ENCODE data around the gene PROB1. TPM values are rescaled to one million over a fixed set of nuclear protein-coding genes. Genes with fewer than 3 reads are reported as not detected.

PROB1 gene
- total and polyA plus RNA-seq, 9 of the 15 experiments (the other 6 are each of a cell fraction or from before 2014, with no cell fraction given), result 0.01 to 1.8 (median 0.47) TPM

Other genes starting within 250 kb of the PROB1 start
Only the 7 nearest of the 11 such genes appear.
- gene PAIP2, start 53.2 kb downstream of the PROB1 start, total RNA-seq (2014; rRNA removed), result 84.5 and 89.3 TPM in 2 replicates
- gene PAIP2, start 53.2 kb downstream of the PROB1 start, total RNA-seq (2014; rRNA removed; fragmentation: Illumina TruSeq; extraction: Trizol), result 96.6 and 114 TPM in 2 replicates
- 67.0 and 78.3 TPM in 2 replicates for gene PAIP2, start 53.2 kb downstream of the PROB1 start, total RNA-seq (2015; rRNA removed; fragmentation: Illumina TruSeq; extraction: Trizol)
- 100 and 108 TPM in 2 replicates for gene PAIP2, start 53.2 kb downstream of the PROB1 start, total RNA-seq (2021)
- gene PAIP2, start 53.2 kb downstream of the PROB1 start, polyA plus RNA-seq (2011; rRNA removed), result 148 and 173 TPM in 2 replicates
- 177 and 187 TPM in 2 replicates for gene PAIP2, start 53.2 kb downstream of the PROB1 start, polyA plus RNA-seq (2014; fragmentation: Illumina TruSeq; extraction: Trizol)
- 100 to 1,000 TPM; 152 to 180 TPM for gene PAIP2, start 53.2 kb downstream of the PROB1 start, polyA plus RNA-seq (2014; fragmentation: Nextera tagmentation; extraction: Ambion mirVana)
- gene PAIP2, start 53.2 kb downstream of the PROB1 start, polyA plus RNA-seq (2014; rRNA removed), result 114 and 128 TPM in 2 replicates
- gene SLC23A1, start 11.8 kb downstream of the PROB1 start, total RNA-seq (2014; rRNA removed), result not detected in 2 replicates
- gene SLC23A1, start 11.8 kb downstream of the PROB1 start, total RNA-seq (2014; rRNA removed; fragmentation: Illumina TruSeq; extraction: Trizol), result not detected in 2 replicates
- not detected in 2 replicates for gene SLC23A1, start 11.8 kb downstream of the PROB1 start, total RNA-seq (2015; rRNA removed; fragmentation: Illumina TruSeq; extraction: Trizol)
- gene SLC23A1, start 11.8 kb downstream of the PROB1 start, total RNA-seq (2021), result 0.40 TPM in 1 of 2 replicates, not detected in the other
- gene SLC23A1, start 11.8 kb downstream of the PROB1 start, polyA plus RNA-seq (2011; rRNA removed), result 0.08 TPM in 1 of 2 replicates, not detected in the other
- gene SLC23A1, start 11.8 kb downstream of the PROB1 start, polyA plus RNA-seq (2014; fragmentation: Illumina TruSeq; extraction: Trizol), result 0.04 TPM in 1 of 2 replicates, not detected in the other
- gene SLC23A1, start 11.8 kb downstream of the PROB1 start, polyA plus RNA-seq (2014; fragmentation: Nextera tagmentation; extraction: Ambion mirVana), result under 1 TPM; 0.03 to 0.06 TPM
- 0.20 TPM in 1 of 2 replicates, not detected in the other for gene SLC23A1, start 11.8 kb downstream of the PROB1 start, polyA plus RNA-seq (2014; rRNA removed)
- gene MZB1, start 5.2 kb downstream of the PROB1 start, total RNA-seq (2014; rRNA removed), result 0.37 TPM in 1 of 2 replicates, not detected in the other
- not detected in 2 replicates for gene MZB1, start 5.2 kb downstream of the PROB1 start, total RNA-seq (2014; rRNA removed; fragmentation: Illumina TruSeq; extraction: Trizol)
- not detected in 2 replicates for gene MZB1, start 5.2 kb downstream of the PROB1 start, total RNA-seq (2015; rRNA removed; fragmentation: Illumina TruSeq; extraction: Trizol)
- 0.31 TPM in 2 replicates for gene MZB1, start 5.2 kb downstream of the PROB1 start, total RNA-seq (2021)
- gene MZB1, start 5.2 kb downstream of the PROB1 start, polyA plus RNA-seq (2011; rRNA removed), result 0.13 and 0.15 TPM in 2 replicates
- gene MZB1, start 5.2 kb downstream of the PROB1 start, polyA plus RNA-seq (2014; fragmentation: Illumina TruSeq; extraction: Trizol), result not detected in 2 replicates
- gene MZB1, start 5.2 kb downstream of the PROB1 start, polyA plus RNA-seq (2014; fragmentation: Nextera tagmentation; extraction: Ambion mirVana), result not detected
- 0.13 TPM in 1 of 2 replicates, not detected in the other for gene MZB1, start 5.2 kb downstream of the PROB1 start, polyA plus RNA-seq (2014; rRNA removed)
- 10.7 and 12.6 TPM in 2 replicates for gene SPATA24, start 9.0 kb upstream of the PROB1 start, total RNA-seq (2014; rRNA removed)
- 9.3 and 9.6 TPM in 2 replicates for gene SPATA24, start 9.0 kb upstream of the PROB1 start, total RNA-seq (2014; rRNA removed; fragmentation: Illumina TruSeq; extraction: Trizol)
- gene SPATA24, start 9.0 kb upstream of the PROB1 start, total RNA-seq (2015; rRNA removed; fragmentation: Illumina TruSeq; extraction: Trizol), result 5.8 and 7.2 TPM in 2 replicates
- 6.0 and 8.0 TPM in 2 replicates for gene SPATA24, start 9.0 kb upstream of the PROB1 start, total RNA-seq (2021)
- gene SPATA24, start 9.0 kb upstream of the PROB1 start, polyA plus RNA-seq (2011; rRNA removed), result 4.9 and 7.4 TPM in 2 replicates
- 10.2 and 10.4 TPM in 2 replicates for gene SPATA24, start 9.0 kb upstream of the PROB1 start, polyA plus RNA-seq (2014; fragmentation: Illumina TruSeq; extraction: Trizol)
- gene SPATA24, start 9.0 kb upstream of the PROB1 start, polyA plus RNA-seq (2014; fragmentation: Nextera tagmentation; extraction: Ambion mirVana), result 1 to 10 TPM; 4.1 to 4.6 TPM
- gene SPATA24, start 9.0 kb upstream of the PROB1 start, polyA plus RNA-seq (2014; rRNA removed), result 9.9 and 14.4 TPM in 2 replicates
- gene DNAJC18, start 44.4 kb upstream of the PROB1 start, total RNA-seq (2014; rRNA removed), result 1.5 and 2.1 TPM in 2 replicates
- 7.3 TPM in 2 replicates for gene DNAJC18, start 44.4 kb upstream of the PROB1 start, total RNA-seq (2014; rRNA removed; fragmentation: Illumina TruSeq; extraction: Trizol)
- 2.8 and 4.9 TPM in 2 replicates for gene DNAJC18, start 44.4 kb upstream of the PROB1 start, total RNA-seq (2015; rRNA removed; fragmentation: Illumina TruSeq; extraction: Trizol)
- 5.0 and 7.5 TPM in 2 replicates for gene DNAJC18, start 44.4 kb upstream of the PROB1 start, total RNA-seq (2021)
- gene DNAJC18, start 44.4 kb upstream of the PROB1 start, polyA plus RNA-seq (2011; rRNA removed), result 5.4 and 8.7 TPM in 2 replicates
- 8.4 and 8.7 TPM in 2 replicates for gene DNAJC18, start 44.4 kb upstream of the PROB1 start, polyA plus RNA-seq (2014; fragmentation: Illumina TruSeq; extraction: Trizol)
- gene DNAJC18, start 44.4 kb upstream of the PROB1 start, polyA plus RNA-seq (2014; fragmentation: Nextera tagmentation; extraction: Ambion mirVana), result 10 to 100 TPM in 1 of 2 experiments, 1 to 10 TPM in 1; 7.7 to 13.3 TPM
- 6.2 and 10.9 TPM in 2 replicates for gene DNAJC18, start 44.4 kb upstream of the PROB1 start, polyA plus RNA-seq (2014; rRNA removed)
- not detected in 2 replicates for gene ECSCR, start 67.6 kb upstream of the PROB1 start, total RNA-seq (2014; rRNA removed)
- not detected in 2 replicates for gene ECSCR, start 67.6 kb upstream of the PROB1 start, total RNA-seq (2014; rRNA removed; fragmentation: Illumina TruSeq; extraction: Trizol)
- not detected in 2 replicates for gene ECSCR, start 67.6 kb upstream of the PROB1 start, total RNA-seq (2015; rRNA removed; fragmentation: Illumina TruSeq; extraction: Trizol)
- gene ECSCR, start 67.6 kb upstream of the PROB1 start, total RNA-seq (2021), result not detected in 2 replicates
- gene ECSCR, start 67.6 kb upstream of the PROB1 start, polyA plus RNA-seq (2011; rRNA removed), result 0.07 and 0.10 TPM in 2 replicates
- not detected in 2 replicates for gene ECSCR, start 67.6 kb upstream of the PROB1 start, polyA plus RNA-seq (2014; fragmentation: Illumina TruSeq; extraction: Trizol)
- under 1 TPM; 0.13 to 0.25 TPM for gene ECSCR, start 67.6 kb upstream of the PROB1 start, polyA plus RNA-seq (2014; fragmentation: Nextera tagmentation; extraction: Ambion mirVana)
- not detected in 2 replicates for gene ECSCR, start 67.6 kb upstream of the PROB1 start, polyA plus RNA-seq (2014; rRNA removed)
- gene SMIM33, start 75.9 kb upstream of the PROB1 start, total RNA-seq (2014; rRNA removed), result not detected in 2 replicates
- gene SMIM33, start 75.9 kb upstream of the PROB1 start, total RNA-seq (2014; rRNA removed; fragmentation: Illumina TruSeq; extraction: Trizol), result not detected in 2 replicates
- gene SMIM33, start 75.9 kb upstream of the PROB1 start, total RNA-seq (2015; rRNA removed; fragmentation: Illumina TruSeq; extraction: Trizol), result not detected in 2 replicates
- not detected in 2 replicates for gene SMIM33, start 75.9 kb upstream of the PROB1 start, total RNA-seq (2021)
- gene SMIM33, start 75.9 kb upstream of the PROB1 start, polyA plus RNA-seq (2011; rRNA removed), result not detected in 2 replicates
- not detected in 2 replicates for gene SMIM33, start 75.9 kb upstream of the PROB1 start, polyA plus RNA-seq (2014; fragmentation: Illumina TruSeq; extraction: Trizol)
- not detected for gene SMIM33, start 75.9 kb upstream of the PROB1 start, polyA plus RNA-seq (2014; fragmentation: Nextera tagmentation; extraction: Ambion mirVana)
- not detected in 2 replicates for gene SMIM33, start 75.9 kb upstream of the PROB1 start, polyA plus RNA-seq (2014; rRNA removed)